GM21515 (cell line): ENCODE measurements around the gene EHBP1L1.
"Not testable (repeated sequence)": the region's sequence is repeated elsewhere in the genome, so short reads cannot be mapped to it uniquely, and the experiment has no call there.

Experiments used
- ATAC-seq: cut with Tn5 transposase; IDR thresholded peaks from one replicate; pipeline ENCODE4 v1.9.1; 2021; ENCODE audit not compliant: unreplicated experiment

EHBP1L1 gene

GRCh38 chr11:65560555-65561418 is 15.1 kb upstream of the EHBP1L1 start:
- ATAC-seq = no peak

- ATAC-seq = no peak
Measured at GRCh38 chr11:65562020-65562419, 13.8 kb upstream of the EHBP1L1 start.

- ATAC-seq = no peak
Measured at GRCh38 chr11:65562788-65563187, 13.1 kb upstream of the EHBP1L1 start.

GRCh38 chr11:65563601-65564000 is 12.3 kb upstream of the EHBP1L1 start:
- no peak for ATAC-seq

- ATAC-seq = not testable (repeated sequence)
Measured at GRCh38 chr11:65564879-65565559, 10.8 kb upstream of the EHBP1L1 start.

GRCh38 chr11:65565624-65566453 is 10.0 kb upstream of the EHBP1L1 start:
- no peak for ATAC-seq

- no peak for ATAC-seq
Measured at GRCh38 chr11:65569164-65569972, 6.5 kb upstream of the EHBP1L1 start.

GRCh38 chr11:65569973-65570918 is 5.6 kb upstream of the EHBP1L1 start, which contains the start of gene ZNRD2:
Gene ZNRD2, plus strand, starts transcription at chr11:65570477. Its CDS starts 15 bp downstream, at chr11:65570492.
- peak; percentile 56 for ATAC-seq

GRCh38 chr11:65571420-65571819 is 4.4 kb upstream of the EHBP1L1 start:
- no peak for ATAC-seq

GRCh38 chr11:65571940-65572339 is 3.9 kb upstream of the EHBP1L1 start:
- no peak for ATAC-seq

GRCh38 chr11:65572356-65573051 is 3.3 kb upstream of the EHBP1L1 start, which contains the start of gene FAM89B:
Gene FAM89B, plus strand, starts transcription at chr11:65572538. Its CDS starts 132 bp downstream, at chr11:65572670.
- no peak for ATAC-seq

- no peak for ATAC-seq
Measured at GRCh38 chr11:65573391-65574079, 2.3 kb upstream of the EHBP1L1 start.

- no peak for ATAC-seq
Measured at GRCh38 chr11:65574109-65574810, 1.6 kb upstream of the EHBP1L1 start.

GRCh38 chr11:65574811-65575567 is 864 bp upstream of the EHBP1L1 start:
- no peak for ATAC-seq

GRCh38 chr11:65576232-65576866 is 496 bp downstream of the EHBP1L1 start:
- no peak for ATAC-seq
